GM23338 (cell line): Measurements from ENCODE around the gene RUNDC3A. TPM values are rescaled to one million over a fixed set of nuclear protein-coding genes. Genes with fewer than 3 reads are reported as not detected.

Experiments used
- ATAC-seq: fragments of 200-7000 bp; cut with Tn5 transposase; 3 replicates; pipeline ENCODE4 v1.9.1; 2020
- DNase-seq: peaks from one replicate; pipeline ENCODE4 v3.0.0-alpha.2; 2015; ENCODE audit warnings: low spot score
- H2AFZ ChIP-seq: fragments of 200-600 bp; sonication (generic); 2 replicates; pipeline ENCODE4 v1.8.0; 2016; ENCODE audit warnings: antibody characterized with exemption, mild to moderate bottlenecking, moderate library complexity
- H3F3A ChIP-seq: fragments of 200-600 bp; sonication (generic); replicated peaks from 2 replicates; pipeline ENCODE4 v1.8.0; 2017; ENCODE audit warnings: antibody characterized with exemption, mixed run types, low read depth
- H3K27ac ChIP-seq: fragments of 200-600 bp; sonication (generic); 2 replicates; pipeline ENCODE4 v1.6.1; 2016; ENCODE audit warnings: low read depth
- H3K27me3 ChIP-seq: fragments of 200-600 bp; sonication (generic); 2 replicates; pipeline ENCODE4 v1.8.0; 2016; ENCODE audit warnings: mild to moderate bottlenecking, mixed run types, moderate library complexity; ENCODE audit not compliant: insufficient read depth
- H3K36me3 ChIP-seq: fragments of 200-600 bp; sonication (generic); 2 replicates; pipeline ENCODE4 v1.8.0; 2016; ENCODE audit warnings: mild to moderate bottlenecking; ENCODE audit not compliant: insufficient read depth
- H3K4me1 ChIP-seq: fragments of 200-600 bp; sonication (generic); 2 replicates; pipeline ENCODE4 v1.8.0; 2016; ENCODE audit warnings: mild to moderate bottlenecking, moderate library complexity; ENCODE audit not compliant: insufficient read depth
- H3K4me2 ChIP-seq: fragments of 200-600 bp; sonication (generic); 2 replicates; pipeline ENCODE4 v1.7.1; 2017; ENCODE audit warnings: mixed run types
- H3K4me3 ChIP-seq: fragments of 200-600 bp; sonication (generic); 2 replicates; pipeline ENCODE4 v1.6.1; 2016; ENCODE audit warnings: mixed run types
- H3K79me2 ChIP-seq: fragments of 200-600 bp; sonication (generic); replicated peaks from 2 replicates; pipeline ENCODE4 v1.8.0; 2017; ENCODE audit warnings: mild to moderate bottlenecking; ENCODE audit not compliant: insufficient read depth
- H3K9me2 ChIP-seq: fragments of 200-600 bp; sonication (generic); 2 replicates; pipeline ENCODE4 v1.8.0; 2017; ENCODE audit not compliant: insufficient read depth
- H4K20me1 ChIP-seq: fragments of 200-600 bp; sonication (generic); replicated peaks from 2 replicates; pipeline ENCODE4 v1.8.0; 2017; ENCODE audit warnings: mild to moderate bottlenecking; ENCODE audit not compliant: insufficient read depth
- H3K27ac Mint-ChIP-seq: 2 replicates; pipeline ENCODE4 v1.8.0; 2020; ENCODE audit warnings: inconsistent platforms, mild to moderate bottlenecking, moderate library complexity, mixed read lengths
- H3K27me3 Mint-ChIP-seq: 3 replicates; pipeline ENCODE4 v1.8.0; 2022; ENCODE audit warnings: low read depth, mild to moderate bottlenecking, moderate library complexity, mixed read lengths, inconsistent platforms; ENCODE audit not compliant: insufficient read depth, poor library complexity
- H3K36me3 Mint-ChIP-seq: 3 replicates; pipeline ENCODE4 v1.8.0; 2021; ENCODE audit warnings: low read depth, mild to moderate bottlenecking, inconsistent platforms, moderate library complexity, mixed read lengths
- H3K4me1 Mint-ChIP-seq: 3 replicates; pipeline ENCODE4 v1.8.0; 2020; ENCODE audit warnings: mild to moderate bottlenecking, inconsistent platforms, mixed read lengths
- H3K4me3 Mint-ChIP-seq: 3 replicates; pipeline ENCODE4 v1.8.0; 2021; ENCODE audit warnings: moderate library complexity, mild to moderate bottlenecking, inconsistent platforms, mixed read lengths
- H3K9me3 Mint-ChIP-seq: 3 replicates; pipeline ENCODE4 v1.8.0; 2020; ENCODE audit warnings: moderate library complexity, mild to moderate bottlenecking, inconsistent platforms, mixed read lengths
- ETS1 ChIP-seq: IDR thresholded peaks from 2 replicates; pipeline ENCODE4 v1.6.1; 2016; ENCODE audit warnings: antibody characterized with exemption
- EZH2 ChIP-seq: fragments of 200-600 bp; sonication (generic); IDR thresholded peaks from one replicate; pipeline ENCODE4 v1.8.0; 2017; ENCODE audit warnings: antibody characterized with exemption, mild to moderate bottlenecking, low read depth; ENCODE audit not compliant: unreplicated experiment
- EZH2phosphoT487 ChIP-seq: fragments of 200-600 bp; sonication (generic); IDR thresholded peaks from one replicate; pipeline ENCODE4 v1.8.1; 2018; ENCODE audit warnings: antibody characterized with exemption; ENCODE audit not compliant: unreplicated experiment
- POLR2AphosphoS5 ChIP-seq: IDR thresholded peaks from 2 replicates; pipeline ENCODE4 v1.6.1; 2016; ENCODE audit warnings: antibody characterized with exemption, low read depth
- REST ChIP-seq: IDR thresholded peaks from one replicate; pipeline ENCODE4 v1.6.1; 2018; ENCODE audit warnings: antibody characterized with exemption; ENCODE audit not compliant: unreplicated experiment
- STAT1 ChIP-seq: IDR thresholded peaks from one replicate; pipeline ENCODE4 v1.6.1; 2016; ENCODE audit warnings: antibody characterized with exemption; ENCODE audit not compliant: unreplicated experiment
- ZNF114 ChIP-seq: fragments of 250-450 bp; sonication (Bioruptor Pico); IDR thresholded peaks from 2 replicates; pipeline ENCODE4 v1.5.0; 2020; ENCODE audit warnings: mild to moderate bottlenecking, moderate library complexity
- ZNF331 ChIP-seq: fragments of 250-450 bp; sonication (Bioruptor Pico); IDR thresholded peaks from 2 replicates; pipeline ENCODE4 v1.5.0; 2020; ENCODE audit warnings: low read depth, mild to moderate bottlenecking, moderate library complexity
- polyA plus RNA-seq: library from polyadenylated mRNA; unstranded; fragments of >200 nt; fragmentation: Nextera tagmentation; extraction: Ambion mirVana; gene quantifications from 2 replicates; pipeline ENCODE4 v1.2.1, GENCODE V29; 2016
- total RNA-seq: library from RNA; depleted of rRNA; stranded (reverse); fragments of >200 nt; shearing (Covaris generic); gene quantifications from 2 replicates; pipeline ENCODE4 v1.2.3, GENCODE V29; 2014

Gene RUNDC3A
- total and polyA plus RNA-seq, 2 experiments from 2014 or later = 3.7 to 5.5 TPM

- Mint-ChIP-seq H3K4me1 (peaks cover 40% of the 10 kb centered on the region), H3K36me3 (no peaks in the 10 kb centered on the region), H3K27ac (peak overlapping the region; percentile 9; the same call in 1 of the 2 replicates), H3K4me3 (peak overlapping the region; percentile 71), H3K27me3 (peaks cover 19% of the 10 kb centered on the region), H3K9me3 (no peaks in the 10 kb centered on the region; the same call in 2 of the 3 replicates)
- peak; percentile 80 for ATAC-seq
- Histone ChIP-seq H3K4me3 (peak overlapping the region; percentile 79), H3K4me2 (peak overlapping the region; percentile 96), H3K79me2 (no peaks in the 10 kb centered on the region), H3K4me1 (peaks cover 18% of the 10 kb centered on the region; the same call in 1 of the 2 replicates), H3K36me3 (no peaks in the 10 kb centered on the region), H4K20me1 (0 out of 2 replicates have a peak, but pooled peaks cover 3% of the 10 kb centered on the region), H3K27ac (peak overlapping the region; percentile 92; the same call in 1 of the 2 replicates), H3K9me2 (no peaks in the 10 kb centered on the region), H2AFZ (peak overlapping the region; percentile 95), H3F3A (peaks cover 12% of the 10 kb centered on the region; the same call in 1 of the 2 replicates), H3K27me3 (no peaks in the 10 kb centered on the region)
- no peak for TF ChIP-seq REST
- DNase-seq = peak; percentile 82
Measured at GRCh38 chr17:44307387-44308186, 814 bp upstream of the RUNDC3A start.

- Histone ChIP-seq H3F3A (peaks cover 12% of the 10 kb centered on the region; the same call in 1 of the 2 replicates), H3K36me3 (no peaks in the 10 kb centered on the region), H3K4me3 (peak overlapping the region; percentile 79), H3K4me2 (peak overlapping the region; percentile 96), H3K9me2 (no peaks in the 10 kb centered on the region), H4K20me1 (0 out of 2 replicates have a peak, but pooled peaks cover 3% of the 10 kb centered on the region), H3K4me1 (peaks cover 18% of the 10 kb centered on the region; the same call in 1 of the 2 replicates), H3K27ac (no peak overlapping the region), H3K27me3 (peaks cover 5% of the 10 kb centered on the region), H3K79me2 (no peaks in the 10 kb centered on the region), H2AFZ (peak overlapping the region; percentile 47; the same call in 1 of the 2 replicates)
- DNase-seq = no peak
- H3K4me1 Mint-ChIP-seq = peaks cover 45% of the 10 kb centered on the region
- no peak overlapping the region for H3K27ac Mint-ChIP-seq
- H3K9me3 Mint-ChIP-seq = no peaks in the 10 kb centered on the region; the same call in 2 of the 3 replicates
- no peaks in the 10 kb centered on the region for H3K36me3 Mint-ChIP-seq
- ATAC-seq = peak; percentile 0; the same call in 1 of the 3 replicates
- peaks cover 28% of the 10 kb centered on the region for H3K27me3 Mint-ChIP-seq
- peak overlapping the region; percentile 69 for H3K4me3 Mint-ChIP-seq
- TF ChIP-seq ETS1 (no peak), REST (no peak), POLR2AphosphoS5 (no peak), ZNF114 (no peak), EZH2phosphoT487 (no peak), ZNF331 (no peak), STAT1 (no peak), EZH2 (no peak)
Measured at GRCh38 chr17:44308865-44309264, 464 bp downstream of the RUNDC3A start.
